GM12875 (cell line): Measurements from ENCODE around the gene MBD4.

Experiments used
- H3K4me3 ChIP-seq: one replicate; pipeline ENCODE4 v1.5.1; 2011; ENCODE audit warnings: low read depth, low read length, control low read depth
- TF ChIP-seq, protein P1 (sequence below): IDR thresholded peaks from 2 replicates; pipeline ENCODE4 v1.5.1; 2011; ENCODE audit warnings: low read depth, mild to moderate bottlenecking, control low read depth, inconsistent platforms, low read length, moderate library complexity, borderline replicate concordance; ENCODE audit not compliant: insufficient read depth

MBD4 gene

DNA sequence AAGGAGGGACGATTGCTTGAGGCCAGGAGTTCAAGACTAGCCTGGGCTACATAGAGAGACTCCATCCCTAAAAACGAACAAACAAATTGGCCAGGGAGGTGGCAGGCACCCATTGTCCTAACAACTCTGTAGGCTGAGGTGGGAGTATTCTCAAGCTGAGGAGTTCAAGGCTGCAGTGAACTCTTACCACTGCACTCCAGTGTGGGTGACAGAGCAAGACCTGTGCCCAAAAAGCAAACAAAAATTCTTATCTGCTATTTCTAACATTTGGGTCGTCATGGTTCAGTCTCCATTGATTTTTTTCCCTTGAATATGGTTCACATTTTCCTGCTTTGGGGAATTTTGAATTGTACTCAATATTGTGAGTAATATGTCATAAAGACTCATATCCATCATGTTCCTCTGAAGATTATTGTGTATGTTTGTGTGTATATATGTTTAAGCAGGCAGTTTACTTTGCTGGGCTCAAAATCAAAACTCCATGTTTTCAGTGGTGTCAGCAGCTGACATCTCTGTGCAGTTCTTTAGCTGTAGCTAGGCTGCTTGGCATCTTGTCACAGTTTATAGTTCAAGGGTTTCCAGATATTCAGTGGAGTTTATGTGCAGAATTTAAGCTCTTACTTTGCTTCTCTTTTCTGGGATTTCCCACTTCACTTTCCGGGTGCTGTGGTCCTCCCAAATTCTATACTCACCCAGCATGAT is 33.5 kb upstream of the MBD4 start:
- TF ChIP-seq, protein P1, sequence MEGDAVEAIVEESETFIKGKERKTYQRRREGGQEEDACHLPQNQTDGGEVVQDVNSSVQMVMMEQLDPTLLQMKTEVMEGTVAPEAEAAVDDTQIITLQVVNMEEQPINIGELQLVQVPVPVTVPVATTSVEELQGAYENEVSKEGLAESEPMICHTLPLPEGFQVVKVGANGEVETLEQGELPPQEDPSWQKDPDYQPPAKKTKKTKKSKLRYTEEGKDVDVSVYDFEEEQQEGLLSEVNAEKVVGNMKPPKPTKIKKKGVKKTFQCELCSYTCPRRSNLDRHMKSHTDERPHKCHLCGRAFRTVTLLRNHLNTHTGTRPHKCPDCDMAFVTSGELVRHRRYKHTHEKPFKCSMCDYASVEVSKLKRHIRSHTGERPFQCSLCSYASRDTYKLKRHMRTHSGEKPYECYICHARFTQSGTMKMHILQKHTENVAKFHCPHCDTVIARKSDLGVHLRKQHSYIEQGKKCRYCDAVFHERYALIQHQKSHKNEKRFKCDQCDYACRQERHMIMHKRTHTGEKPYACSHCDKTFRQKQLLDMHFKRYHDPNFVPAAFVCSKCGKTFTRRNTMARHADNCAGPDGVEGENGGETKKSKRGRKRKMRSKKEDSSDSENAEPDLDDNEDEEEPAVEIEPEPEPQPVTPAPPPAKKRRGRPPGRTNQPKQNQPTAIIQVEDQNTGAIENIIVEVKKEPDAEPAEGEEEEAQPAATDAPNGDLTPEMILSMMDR, result no peak
- no peak overlapping the region for H3K4me3 ChIP-seq

DNA sequence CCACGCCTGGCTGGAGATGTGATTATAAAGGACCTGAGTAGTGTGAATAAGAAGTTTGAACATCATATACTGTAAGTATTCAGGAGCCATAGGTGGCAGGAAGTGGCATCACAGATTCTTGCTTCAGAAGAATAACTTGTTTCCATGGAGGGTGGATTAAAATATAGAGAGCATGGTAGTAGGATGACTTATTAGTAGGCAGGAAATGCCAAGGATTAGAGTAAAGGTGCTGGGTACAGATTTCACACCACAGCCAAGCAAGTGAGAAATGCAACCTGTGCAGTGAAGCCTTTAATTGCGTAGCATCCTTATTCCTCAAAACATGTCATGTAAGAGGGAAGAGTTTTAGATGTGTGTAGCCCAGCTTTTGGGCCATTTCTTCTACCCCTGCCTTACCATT is 31.1 kb upstream of the MBD4 start:
- no peak overlapping the region for H3K4me3 ChIP-seq
- TF ChIP-seq, protein P1, result no peak

DNA sequence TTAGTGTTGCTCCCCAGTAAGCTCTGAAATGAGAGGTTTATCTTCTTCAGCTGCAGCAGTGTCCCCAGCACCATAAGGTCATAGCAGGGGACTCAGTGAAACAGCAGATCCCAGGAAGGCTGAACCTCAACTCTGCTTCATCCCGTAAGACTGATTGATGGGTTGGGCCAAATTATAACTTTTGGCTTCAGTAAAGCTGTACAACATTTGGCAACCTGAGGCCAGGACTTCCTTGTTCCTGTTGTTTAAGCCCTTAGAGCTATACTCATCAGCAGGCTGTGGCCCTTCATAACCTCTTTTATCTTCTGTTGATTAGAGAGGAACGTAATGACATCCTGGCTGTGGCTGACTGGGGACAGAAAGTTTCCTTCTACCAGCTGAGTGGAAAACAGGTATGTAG is 29.3 kb upstream of the MBD4 start:
- no peak overlapping the region for H3K4me3 ChIP-seq
- TF ChIP-seq, protein P1, result no peak

DNA sequence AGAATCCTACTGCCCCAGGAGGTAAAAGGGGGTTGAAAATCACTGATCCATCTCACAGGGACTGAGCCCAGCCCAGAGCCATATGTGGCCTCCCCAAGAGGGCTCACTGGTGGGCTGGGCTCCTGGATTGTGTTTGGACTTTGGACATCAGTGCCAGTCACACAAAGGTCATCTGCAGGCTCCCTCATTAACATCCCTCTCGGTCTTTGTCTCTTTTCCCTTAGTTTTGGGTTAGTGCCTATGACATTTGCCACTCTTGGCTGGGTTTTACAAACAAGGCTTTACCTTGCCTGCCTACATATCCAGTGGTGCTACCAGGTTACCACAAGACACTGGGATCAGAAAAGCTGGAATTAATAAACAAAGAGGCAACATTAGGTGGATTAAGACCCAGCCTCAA is 28.2 kb upstream of the MBD4 start:
- no peak overlapping the region for H3K4me3 ChIP-seq
- TF ChIP-seq, protein P1, result no peak

DNA sequence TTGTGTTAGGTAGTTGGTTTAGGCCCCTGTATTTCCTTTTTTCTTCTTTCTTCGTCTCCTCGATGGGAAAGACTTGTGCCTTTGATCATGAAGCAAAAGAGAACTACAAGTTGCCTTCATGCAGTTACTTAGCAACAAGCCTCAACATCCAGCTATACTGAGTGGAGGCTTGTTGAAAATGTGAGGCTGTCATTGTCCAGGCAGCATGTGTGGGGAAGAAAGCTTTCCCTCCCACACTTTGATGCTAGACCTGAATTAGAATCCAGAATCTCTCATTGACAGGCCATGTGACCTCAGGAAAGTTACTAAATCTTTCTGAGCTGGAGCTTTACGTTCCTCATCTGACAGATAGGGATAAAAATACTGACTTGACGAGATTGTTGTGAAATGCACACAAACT is 24.0 kb upstream of the MBD4 start:
- no peak overlapping the region for H3K4me3 ChIP-seq
- TF ChIP-seq, protein P1, result no peak

DNA sequence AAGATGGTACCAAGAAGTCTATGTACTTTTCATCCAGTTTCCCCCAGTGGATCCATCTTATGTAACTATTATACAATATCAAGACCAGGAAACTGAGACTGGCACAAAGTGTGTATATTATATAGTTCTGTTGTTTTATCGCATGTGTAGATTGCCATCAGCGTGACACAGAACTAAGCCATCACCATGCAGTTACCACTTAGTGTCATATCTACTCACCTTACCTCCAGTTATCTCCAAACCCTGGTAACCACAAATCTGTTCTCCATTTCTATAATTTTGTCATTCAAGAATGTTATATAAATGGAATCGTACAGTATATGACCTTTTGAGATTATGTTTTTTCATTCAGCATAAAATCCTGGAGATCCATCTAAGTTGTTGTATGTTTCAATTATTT is 23.3 kb upstream of the MBD4 start:
- H3K4me3 ChIP-seq, result no peak overlapping the region
- TF ChIP-seq, protein P1, result no peak

DNA sequence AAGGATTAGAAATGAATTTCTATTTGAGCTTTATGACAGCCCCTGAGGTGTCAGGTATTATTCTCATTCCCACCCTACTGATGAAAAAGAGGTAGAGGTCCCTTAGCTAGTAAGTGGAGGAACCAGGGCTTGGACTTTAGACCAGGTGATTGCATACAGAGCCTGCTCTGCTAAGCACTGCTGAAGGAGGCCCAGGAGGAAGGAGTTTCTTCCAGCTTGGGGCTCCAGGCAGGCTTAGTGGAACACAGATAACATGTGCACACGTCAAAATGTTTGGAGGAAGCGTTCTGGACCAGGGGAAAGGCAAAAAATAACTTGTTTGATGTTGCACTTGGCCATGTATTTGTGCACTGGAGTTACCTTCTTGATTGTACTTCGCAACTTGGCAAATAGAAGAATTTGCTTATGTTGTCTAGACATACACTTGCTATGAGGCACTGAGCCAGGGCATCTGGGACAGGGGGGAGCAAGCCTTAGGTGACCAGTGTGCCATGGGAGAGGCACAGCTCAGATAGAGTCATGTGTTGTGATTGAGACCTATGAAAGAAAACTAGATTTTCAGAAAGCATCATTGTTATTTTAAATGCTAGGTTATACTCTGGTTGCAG is 22.7 kb upstream of the MBD4 start:
- TF ChIP-seq, protein P1, result no peak

More for the DNA sequence above, 22.7 kb upstream of the MBD4 start:
- H3K4me3 ChIP-seq, result no peak overlapping the region
